K562 (cell line): ENCODE results near the gene ENPP7. TPM values are rescaled to one million over a fixed set of nuclear protein-coding genes. Genes with fewer than 3 reads are reported as not detected.

Experiments used
- ATAC-seq: fragments of 200-7000 bp; cut with Tn5 transposase; 3 replicates; pipeline ENCODE4 v1.9.1; 2020; ENCODE audit warnings: moderate library complexity
- BruUV-seq: library from RNA; stranded (reverse); fragments of 400-500 nt; replicated peaks from 2 replicates; lab custom pipeline; 2021; lab: Mats Ljungman, UMichigan
- CTCF ChIA-PET: fragments of 300-600 bp; formaldehyde crosslinking; extraction: SDS; loops from one replicate; lab custom pipeline; 2021; ENCODE audit warnings: low intra/inter-chr PET ratio; lab: Yijun Ruan, JAX
- POLR2A ChIA-PET: fragments of 300-600, 350-650 bp; sonication (Branson Sonifier 250); formaldehyde crosslinking; extraction: SDS; loops from one replicate; lab custom pipeline; 2021; ENCODE audit warnings: antibody characterized with exemption, inconsistent platforms; lab: Yijun Ruan, JAX
- DNase-seq, 4 experiments: peaks; one replicate each; pipeline versions ENCODE4 v3.0.0 to v3.0.0-alpha.2; 2011 to 2018; ENCODE audit warnings: low spot score in 3 of 4, mixed read lengths in 3 of 4; ENCODE audit errors: extremely low read depth in 1 of 4
- FAIRE-seq: peaks from 2 replicates; lab custom pipeline; 2011; peaks lifted over from hg19 to GRCh38; lab: Jason Lieb, UNC
- H2AFZ ChIP-seq: 2 replicates; pipeline ENCODE4 v1.6.0; 2011; ENCODE audit warnings: low read depth, low read length, control low read depth, inconsistent platforms
- H3K27ac ChIP-seq: fragments of 200-600 bp; 3 replicates; pipeline ENCODE4 v1.8.0; 2011; ENCODE audit warnings: low read depth, mild to moderate bottlenecking, control low read depth, inconsistent platforms, low read length, moderate library complexity, mixed read lengths; ENCODE audit errors: extremely low read depth
- H3K27me3 ChIP-seq, 2 experiments: fragments of 300-600 bp in 1 of 2; 2 replicates in 1 of 2; 3 replicates in 1 of 2; pipeline versions ENCODE4 v1.6.0 to v1.8.0; 2011; ENCODE audit warnings: inconsistent platforms in 2 of 2, low read length in 2 of 2, mild to moderate bottlenecking in 1 of 2, mixed read lengths in 1 of 2, moderate library complexity in 1 of 2; ENCODE audit not compliant: control insufficient read depth in 2 of 2, insufficient read depth in 2 of 2
- H3K36me3 ChIP-seq: fragments of 300-600 bp; 3 replicates; pipeline ENCODE4 v1.8.0; 2011; ENCODE audit warnings: mild to moderate bottlenecking, low read length, inconsistent platforms; ENCODE audit not compliant: control insufficient read depth, insufficient read depth
- H3K4me1 ChIP-seq, 2 experiments: fragments of 200-600 bp in 1 of 2; replicated peaks in 1 of 2; 2 replicates in 1 of 2; 3 replicates in 1 of 2; pipeline versions ENCODE4 v1.5.1 to v1.8.0; 2011; ENCODE audit warnings: inconsistent platforms in 2 of 2, low read length in 2 of 2, mild to moderate bottlenecking in 1 of 2, mixed read lengths in 1 of 2, moderate library complexity in 1 of 2; ENCODE audit not compliant: control insufficient read depth in 2 of 2, insufficient read depth in 2 of 2
- H3K4me2 ChIP-seq: 2 replicates; pipeline ENCODE4 v1.6.1; 2011; ENCODE audit warnings: low read length, control low read depth, inconsistent platforms, mixed read lengths; ENCODE audit not compliant: insufficient read depth
- H3K4me3 ChIP-seq: fragments of 200-600 bp; sonication (generic), shearing (Covaris generic); 2 replicates; pipeline ENCODE4 v1.5.1; 2016; ENCODE audit warnings: control low read depth, inconsistent platforms
- H3K79me2 ChIP-seq: fragments of 200-600 bp; 3 replicates; pipeline ENCODE4 v1.8.0; 2011; ENCODE audit warnings: low read length, inconsistent platforms; ENCODE audit not compliant: control insufficient read depth, insufficient read depth
- H3K9ac ChIP-seq, 2 experiments: 2 replicates each; pipeline versions ENCODE4 v1.6.0 to v1.6.1; 2011; ENCODE audit warnings: low read depth in 2 of 2, low read length in 2 of 2, control low read depth in 1 of 2, inconsistent platforms in 1 of 2, mild to moderate bottlenecking in 1 of 2, mixed read lengths in 1 of 2; ENCODE audit not compliant: insufficient read depth in 1 of 2
- H3K9me1 ChIP-seq: one replicate; pipeline ENCODE4 v1.6.0; 2011; ENCODE audit warnings: inconsistent platforms, mild to moderate bottlenecking, low read length, moderate library complexity; ENCODE audit not compliant: control insufficient read depth, insufficient read depth
- H3K9me3 ChIP-seq: replicated peaks from 2 replicates; pipeline ENCODE4 v1.5.1; 2011; ENCODE audit warnings: low read depth, low read length, inconsistent platforms; ENCODE audit not compliant: control insufficient read depth, insufficient read depth
- H4K20me1 ChIP-seq: replicated peaks from 2 replicates; pipeline ENCODE4 v1.6.1; 2011; ENCODE audit warnings: low read length, inconsistent platforms, mixed read lengths; ENCODE audit not compliant: control insufficient read depth, insufficient read depth
- ERF ChIP-seq: fragments of 450-650 bp; formaldehyde crosslinking; IDR thresholded peaks from 2 replicates; pipeline ENCODE4 v1.4.0; 2020; ENCODE audit warnings: mild to moderate bottlenecking, mixed read lengths
- FIP1L1 ChIP-seq: fragments of 200-400 bp; formaldehyde crosslinking; IDR thresholded peaks from 2 replicates; pipeline ENCODE4 v1.6.1; 2018; ENCODE audit warnings: mild to moderate bottlenecking, low read depth, low read length; ENCODE audit not compliant: poor library complexity, severe bottlenecking
- LARP7 ChIP-seq: fragments of 450-650 bp; IDR thresholded peaks from 2 replicates; pipeline ENCODE4 v1.6.1; 2016
- NFATC3 ChIP-seq: fragments of 450-650 bp; IDR thresholded peaks from 2 replicates; pipeline ENCODE4 v1.6.1; 2017; ENCODE audit warnings: mild to moderate bottlenecking
- RFX1 ChIP-seq: fragments of 450-650 bp; IDR thresholded peaks from 2 replicates; pipeline ENCODE4 v1.6.1; 2016; ENCODE audit warnings: mild to moderate bottlenecking, moderate library complexity
- UBTF ChIP-seq, 2 experiments: IDR thresholded peaks; 2 replicates each; pipeline ENCODE4 v1.6.1; 2012; ENCODE audit warnings: improper control_type of control experiment in 2 of 2, low read depth in 2 of 2, low read length in 2 of 2, borderline replicate concordance in 1 of 2
- WGBS: fragments of 100-300 bp; shearing (Covaris generic); methylation state at CpG from one replicate; pipeline ENCODE4 v1.1.6; 2016; ENCODE audit warnings: low coverage, mixed read lengths; ENCODE audit not compliant: insufficient coverage; ENCODE audit errors: missing lambda C conversion rate; 5-methylcytosine and 5-hydroxymethylcytosine counted together
- in situ Hi-C: fragments of 300-500 bp; cut with MboI; formaldehyde crosslinking; loops from 4 replicates; pipeline ENCODE4 v1.15.0; 2018; ENCODE audit warnings: inconsistent platforms, mixed read lengths
- intact Hi-C: fragments of 100-400 bp; cut with micrococcal nuclease; formaldehyde crosslinking; loops from 2 replicates; pipeline ENCODE4 v1.14.2; 2022
- polyA plus RNA-seq, 8 experiments: library from polyadenylated mRNA; depleted of rRNA in 4 of 8; stranded (reverse) in 5 of 8; unstranded in 3 of 8; fragments of >200 nt; fragmentation: Nextera tagmentation in 2 of 8; fragmentation: Illumina TruSeq in 1 of 8; extraction: Ambion mirVana in 2 of 8; extraction: Trizol in 1 of 8; gene quantifications; 2 replicates each; pipeline versions ENCODE4 v1.2.1 to v1.2.3, GENCODE V29; 2011 to 2014; ENCODE audit warnings: inconsistent platforms in 1 of 8, missing spikeins in 1 of 8
- total RNA-seq, 7 experiments: library from RNA; depleted of rRNA in 6 of 7; stranded (reverse); fragments of >200 nt in 6 of 7; fragmentation: Illumina TruSeq in 2 of 7; extraction: Trizol in 2 of 7; gene quantifications; 2 replicates each; pipeline versions ENCODE4 v1.2.1 to v1.2.3, GENCODE V29; 2011 to 2021; ENCODE audit warnings: low replicate concordance in 1 of 7
- TF ChIP-seq, protein P1 (sequence below): sonication (generic); formaldehyde crosslinking; IDR thresholded peaks from 2 replicates; pipeline ENCODE4 v1.8.1; 2023; ENCODE audit warnings: mild to moderate bottlenecking, missing genetic modification reagents
- TF ChIP-seq, protein P2 (sequence below): sonication (generic); formaldehyde crosslinking; IDR thresholded peaks from 2 replicates; pipeline ENCODE4 v1.8.1; 2022; ENCODE audit warnings: missing genetic modification reagents
- TF ChIP-seq, protein P3 (sequence below): fragments of 450-650 bp; formaldehyde crosslinking; IDR thresholded peaks from 2 replicates; pipeline ENCODE4 v1.4.0; 2020; ENCODE audit warnings: mild to moderate bottlenecking, moderate library complexity

The ENPP7 gene
- total and polyA plus RNA-seq, 9 of the 15 experiments (the other 6 are each of a cell fraction or from before 2014, with no cell fraction given) = not detected

- Histone ChIP-seq H3K79me2 (no peaks in the 10 kb centered on the region), H3K36me3 (no peaks in the 10 kb centered on the region), H3K4me1 (peaks cover 18 to 25% of the 10 kb centered on the region in 2 experiments), H3K9me3 (no peaks in the 10 kb centered on the region), H3K4me3 (no peak overlapping the region), H3K9ac (no peak overlapping the region; a peak in 1 of 4 replicates), H3K9me1 (no peaks in the 10 kb centered on the region), H4K20me1 (no peaks in the 10 kb centered on the region), H3K27me3 (no peaks in the 10 kb centered on the region), H3K4me2 (no peak overlapping the region), H2AFZ (no peak overlapping the region), H3K27ac (no peak overlapping the region)
- in situ Hi-C loops (loop anchor here (5.0 to 10.0 kb wide), 2 partner anchors 45 to 167 kb away; no protein-coding TSS in a partner anchor), intact Hi-C loops (loop anchor here (2.0 to 10.0 kb wide), 3 partner anchors 40 to 227 kb away; partner anchors contain the start of gene CBX4)
- WGBS = 91% methylated on average over 21 of the region's 74 CpGs
- ATAC-seq (no peak), DNase-seq (no peak), FAIRE-seq (no peak)
- BruUV-seq = no TSS peak
- CTCF ChIA-PET = interaction anchor here (1.9 kb wide), 1 partner anchor 30 kb away, joined by 8 read pairs; the partner anchor contains the start of gene CBX2
- POLR2A ChIA-PET = no interaction called here
- TF ChIP-seq LARP7 = no peak
- no peak for TF ChIP-seq NFATC3
- TF ChIP-seq, protein P1, sequence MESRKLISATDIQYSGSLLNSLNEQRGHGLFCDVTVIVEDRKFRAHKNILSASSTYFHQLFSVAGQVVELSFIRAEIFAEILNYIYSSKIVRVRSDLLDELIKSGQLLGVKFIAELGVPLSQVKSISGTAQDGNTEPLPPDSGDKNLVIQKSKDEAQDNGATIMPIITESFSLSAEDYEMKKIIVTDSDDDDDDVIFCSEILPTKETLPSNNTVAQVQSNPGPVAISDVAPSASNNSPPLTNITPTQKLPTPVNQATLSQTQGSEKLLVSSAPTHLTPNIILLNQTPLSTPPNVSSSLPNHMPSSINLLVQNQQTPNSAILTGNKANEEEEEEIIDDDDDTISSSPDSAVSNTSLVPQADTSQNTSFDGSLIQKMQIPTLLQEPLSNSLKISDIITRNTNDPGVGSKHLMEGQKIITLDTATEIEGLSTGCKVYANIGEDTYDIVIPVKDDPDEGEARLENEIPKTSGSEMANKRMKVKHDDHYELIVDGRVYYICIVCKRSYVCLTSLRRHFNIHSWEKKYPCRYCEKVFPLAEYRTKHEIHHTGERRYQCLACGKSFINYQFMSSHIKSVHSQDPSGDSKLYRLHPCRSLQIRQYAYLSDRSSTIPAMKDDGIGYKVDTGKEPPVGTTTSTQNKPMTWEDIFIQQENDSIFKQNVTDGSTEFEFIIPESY = peak; percentile 67
- TF ChIP-seq, protein P2, sequence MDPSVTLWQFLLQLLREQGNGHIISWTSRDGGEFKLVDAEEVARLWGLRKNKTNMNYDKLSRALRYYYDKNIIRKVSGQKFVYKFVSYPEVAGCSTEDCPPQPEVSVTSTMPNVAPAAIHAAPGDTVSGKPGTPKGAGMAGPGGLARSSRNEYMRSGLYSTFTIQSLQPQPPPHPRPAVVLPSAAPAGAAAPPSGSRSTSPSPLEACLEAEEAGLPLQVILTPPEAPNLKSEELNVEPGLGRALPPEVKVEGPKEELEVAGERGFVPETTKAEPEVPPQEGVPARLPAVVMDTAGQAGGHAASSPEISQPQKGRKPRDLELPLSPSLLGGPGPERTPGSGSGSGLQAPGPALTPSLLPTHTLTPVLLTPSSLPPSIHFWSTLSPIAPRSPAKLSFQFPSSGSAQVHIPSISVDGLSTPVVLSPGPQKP (CRISPR knock-in tag) = no peak
- TF ChIP-seq FIP1L1 = no peak
- TF ChIP-seq RFX1 = peak; percentile 38
- TF ChIP-seq ERF = no peak
- no peak for TF ChIP-seq UBTF (IDR thresholded peaks at IDR 0.05; ENCODE audit: borderline replicate concordance in 1 of 2, low read depth in 2 of 2, low read length in 2 of 2)
- TF ChIP-seq, protein P3, sequence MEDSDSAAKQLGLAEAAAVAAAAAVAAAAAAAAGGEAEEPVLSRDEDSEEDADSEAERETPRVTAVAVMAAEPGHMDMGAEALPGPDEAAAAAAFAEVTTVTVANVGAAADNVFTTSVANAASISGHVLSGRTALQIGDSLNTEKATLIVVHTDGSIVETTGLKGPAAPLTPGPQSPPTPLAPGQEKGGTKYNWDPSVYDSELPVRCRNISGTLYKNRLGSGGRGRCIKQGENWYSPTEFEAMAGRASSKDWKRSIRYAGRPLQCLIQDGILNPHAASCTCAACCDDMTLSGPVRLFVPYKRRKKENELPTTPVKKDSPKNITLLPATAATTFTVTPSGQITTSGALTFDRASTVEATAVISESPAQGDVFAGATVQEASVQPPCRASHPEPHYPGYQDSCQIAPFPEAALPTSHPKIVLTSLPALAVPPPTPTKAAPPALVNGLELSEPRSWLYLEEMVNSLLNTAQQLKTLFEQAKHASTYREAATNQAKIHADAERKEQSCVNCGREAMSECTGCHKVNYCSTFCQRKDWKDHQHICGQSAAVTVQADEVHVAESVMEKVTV = no peak
Measured at GRCh38 chr17:79747508-79748294, 17.0 kb downstream of the ENPP7 start.
